HG03460 (cell line): Measurements from ENCODE around the gene DLEU7.

ENCODE experiments used
- ATAC-seq: cut with Tn5 transposase; IDR thresholded peaks from one replicate; pipeline ENCODE4 v1.9.1; 2021; ENCODE audit not compliant: unreplicated experiment

DLEU7 gene

GRCh38 chr13:50797091-50797490 lies 46.4 kb downstream of the DLEU7 start:
- no peak for ATAC-seq

GRCh38 chr13:50796463-50796862 lies 47.0 kb downstream of the DLEU7 start:
- no peak for ATAC-seq

- ATAC-seq = no peak
These were observed 49.3 kb downstream of the DLEU7 start for GRCh38 chr13:50794226-50794625.

GRCh38 chr13:50793026-50793425 lies 50.5 kb downstream of the DLEU7 start:
- no peak for ATAC-seq

- no peak for ATAC-seq
These were observed 54.8 kb downstream of the DLEU7 start for GRCh38 chr13:50788551-50789210.

GRCh38 chr13:50787316-50788195 lies 55.9 kb downstream of the DLEU7 start:
- no peak for ATAC-seq

GRCh38 chr13:50783717-50784290 lies 59.7 kb downstream of the DLEU7 start:
- ATAC-seq = no peak

- ATAC-seq = no peak
These were observed 60.4 kb downstream of the DLEU7 start for GRCh38 chr13:50783066-50783465.

- ATAC-seq = no peak
These were observed 63.1 kb downstream of the DLEU7 start for GRCh38 chr13:50780201-50781015.

- no peak for ATAC-seq
These were observed 63.9 kb downstream of the DLEU7 start for GRCh38 chr13:50779443-50780200.
